ELR (cell line): ENCODE data around the gene SLX1A.
"Not testable (repeated sequence)": the region's sequence is repeated elsewhere in the genome, so short reads cannot be mapped to it uniquely, and the experiment has no call there.

Experiments used
- DNase-seq: peaks from one replicate; pipeline ENCODE4 v3.0.0-alpha.2; 2015; ENCODE audit warnings: low read depth

Gene SLX1A

GRCh38 chr16:30193615-30194014 is at the start of gene SLX1A, which contains the start of gene BOLA2B:
SLX1A (plus strand) TSS chr16:30193875; CDS start chr16:30194085, 210 bp downstream.
BOLA2B (minus strand) TSS chr16:30193666; CDS start chr16:30193595, 71 bp downstream.
- DNase-seq = not testable (repeated sequence)

- DNase-seq = no peak
These were observed 49.7 kb upstream of the SLX1A start for GRCh38 chr16:30144017-30144416.

DNA sequence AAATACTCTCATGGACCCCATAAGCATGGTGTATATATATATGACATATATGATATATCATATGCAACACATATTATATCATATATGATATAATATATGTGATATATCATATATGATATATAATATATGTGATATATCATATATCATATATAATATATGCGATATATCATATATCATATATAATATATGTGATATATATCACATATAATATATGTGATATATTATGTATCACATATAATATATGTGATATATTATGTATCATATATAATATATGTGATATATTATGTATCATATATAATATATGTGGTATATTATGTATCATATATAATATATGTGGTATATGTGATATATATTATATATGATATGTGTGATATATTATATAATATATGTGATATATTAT is 48.8 kb upstream of the SLX1A start:
- DNase-seq = no peak

- no peak for DNase-seq
These were observed 48.0 kb upstream of the SLX1A start for GRCh38 chr16:30145657-30146056.

GRCh38 chr16:30147843-30148510 is 45.7 kb upstream of the SLX1A start:
- no peak for DNase-seq

GRCh38 chr16:30149250-30149930 is 44.3 kb upstream of the SLX1A start:
- no peak for DNase-seq

GRCh38 chr16:30151091-30151490 is 42.6 kb upstream of the SLX1A start:
- DNase-seq = no peak

- DNase-seq = no peak
These were observed 41.2 kb upstream of the SLX1A start for GRCh38 chr16:30152517-30152916.

GRCh38 chr16:30155188-30155587 is 38.5 kb upstream of the SLX1A start:
- DNase-seq = no peak

GRCh38 chr16:30157214-30157613 is 36.5 kb upstream of the SLX1A start:
- no peak for DNase-seq

- DNase-seq = no peak
These were observed 30.1 kb upstream of the SLX1A start for GRCh38 chr16:30163538-30163937.

DNA sequence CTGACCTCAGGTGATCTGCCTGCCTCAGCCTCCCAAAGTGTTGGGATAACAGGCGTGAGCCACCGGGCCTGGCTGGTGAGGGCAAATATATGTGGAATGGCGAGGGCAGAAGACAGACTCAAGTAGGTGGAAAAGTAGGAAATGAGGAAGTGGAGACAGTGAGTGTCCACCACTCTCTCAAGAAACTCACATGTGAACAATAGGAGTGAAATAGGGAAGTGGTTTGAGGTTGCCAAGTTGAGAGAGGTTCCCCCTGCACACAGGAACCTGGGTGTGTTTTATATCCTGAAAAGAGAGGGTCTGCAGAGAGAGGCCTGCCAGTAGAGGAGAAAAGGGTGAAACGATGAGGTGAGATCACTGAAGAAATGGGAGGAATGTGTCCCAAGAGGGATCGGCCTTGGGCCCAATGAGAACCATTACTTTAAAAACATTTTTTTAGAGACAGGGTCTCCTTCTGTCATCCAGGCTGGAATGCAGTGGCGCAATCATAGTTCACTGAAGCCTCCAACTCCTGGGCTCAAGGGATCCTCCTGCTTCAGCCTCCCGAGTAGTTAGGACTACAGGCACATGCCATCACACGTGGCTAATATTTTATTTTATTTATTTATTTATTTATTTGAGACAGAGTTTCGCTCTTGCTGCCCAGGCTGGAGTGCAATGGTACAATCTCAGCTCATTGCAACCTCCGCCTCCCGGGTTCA is 27.3 kb upstream of the SLX1A start:
- no peak for DNase-seq

DNA sequence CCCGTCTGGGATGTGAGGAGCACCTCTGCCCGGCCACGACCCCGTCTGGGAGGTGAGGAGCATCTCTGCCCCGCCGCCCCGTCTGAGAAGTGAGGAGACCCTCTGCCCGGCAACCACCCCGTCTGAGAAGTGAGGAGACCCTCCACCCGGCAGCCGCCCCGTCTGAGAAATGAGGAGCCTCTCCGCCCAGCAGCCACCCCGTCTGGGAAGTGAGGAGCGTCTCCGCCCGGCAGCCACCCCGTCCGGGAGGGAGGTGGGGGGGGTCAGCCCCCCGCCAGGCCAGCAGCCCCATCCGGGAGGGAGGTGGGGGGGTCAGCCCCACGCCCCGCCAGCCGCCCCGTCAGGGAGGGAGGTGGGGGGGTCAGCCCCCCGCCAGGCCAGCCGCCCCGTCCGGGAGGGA is 24.9 kb upstream of the SLX1A start:
- DNase-seq = not testable (repeated sequence)

DNA sequence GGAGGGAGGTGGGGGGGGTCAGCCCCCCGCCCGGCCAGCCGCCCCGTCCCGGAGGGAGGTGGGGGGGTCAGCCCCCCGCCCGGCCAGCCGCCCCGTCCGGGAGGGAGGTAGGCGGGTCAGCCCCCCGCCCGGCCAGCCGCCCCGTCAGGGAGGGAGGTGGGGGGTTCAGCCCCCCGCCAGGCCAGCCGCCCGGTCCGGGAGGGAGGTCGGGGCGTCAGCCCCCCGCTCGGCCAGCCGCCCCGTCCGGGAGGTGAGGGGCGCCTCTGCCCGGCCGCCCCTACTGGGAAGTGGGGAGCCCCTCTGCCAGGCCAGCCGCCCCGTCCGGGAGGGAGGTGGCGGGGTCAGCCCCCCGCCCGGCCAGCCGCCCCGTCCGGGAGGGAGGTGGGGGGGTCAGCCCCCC is 24.3 kb upstream of the SLX1A start:
- not testable (repeated sequence) for DNase-seq

GRCh38 chr16:30170145-30170544 is 23.5 kb upstream of the SLX1A start:
- not testable (repeated sequence) for DNase-seq

- no peak for DNase-seq
These were observed 20.6 kb upstream of the SLX1A start for GRCh38 chr16:30173054-30173453.

- DNase-seq = not testable (repeated sequence)
These were observed 16.8 kb upstream of the SLX1A start for GRCh38 chr16:30176876-30177275.

GRCh38 chr16:30179195-30179594 is 14.5 kb upstream of the SLX1A start:
- no peak for DNase-seq

GRCh38 chr16:30179931-30180330 is 13.7 kb upstream of the SLX1A start:
- no peak for DNase-seq

- no peak for DNase-seq
These were observed 12.9 kb upstream of the SLX1A start for GRCh38 chr16:30180741-30181140.

DNA sequence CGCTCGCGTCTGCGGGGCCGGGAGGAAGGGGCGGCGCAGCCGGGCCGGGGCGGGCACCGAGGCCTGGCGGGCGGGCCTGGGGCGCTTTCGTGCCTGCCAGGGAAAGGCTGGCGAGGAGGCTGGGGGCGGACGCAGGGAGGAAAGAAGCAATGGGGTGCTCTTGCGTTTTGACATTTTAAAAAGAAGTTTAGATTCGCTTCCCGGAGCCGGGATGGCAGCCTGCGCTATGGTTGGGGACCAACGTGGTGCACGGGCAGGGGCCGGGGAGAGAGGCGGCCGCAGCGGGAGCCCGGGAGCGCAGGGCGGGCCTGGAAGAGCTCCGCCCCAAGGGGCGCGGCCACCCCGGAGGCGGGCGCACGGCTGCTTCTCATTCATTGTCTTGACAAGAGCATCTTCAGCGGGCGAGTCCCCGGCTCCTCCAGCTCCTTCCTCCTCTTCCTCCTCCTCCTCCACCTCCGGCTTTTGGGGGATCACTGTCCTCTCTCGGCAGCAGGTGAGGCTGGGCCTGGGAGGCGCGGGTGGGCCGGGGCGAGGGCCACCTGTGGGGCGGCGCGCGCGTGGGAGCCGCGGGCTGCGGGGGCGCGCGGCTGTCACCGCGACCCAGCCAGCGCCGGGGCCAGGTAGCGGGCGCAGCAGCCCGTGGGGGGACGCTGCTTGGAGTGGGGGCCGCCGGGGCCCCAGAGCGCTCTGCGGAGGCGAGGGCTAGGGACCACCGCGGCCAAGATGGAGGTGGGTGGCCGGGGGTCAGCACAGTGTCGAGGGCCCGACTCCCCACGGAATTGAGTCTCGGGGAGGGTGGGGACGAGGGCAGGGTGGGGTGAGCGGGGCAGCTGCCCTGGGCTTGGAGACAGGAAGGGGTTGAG is 10.2 kb upstream of the SLX1A start, which contains the start of gene CORO1A:
TSS of gene CORO1A (plus strand) at position 370 of the 863 bp plus-strand sequence. CDS start 1,608 bp downstream, outside the sequence.
- peak; percentile 79 for DNase-seq
